ENCODE data around the gene SSH2. TPM values are rescaled to one million over a fixed set of nuclear protein-coding genes. Genes with fewer than 3 reads are reported as not detected.
"Not testable (repeated sequence)": the region's sequence is repeated elsewhere in the genome, so short reads cannot be mapped to it uniquely, and the experiment has no call there.

SSH2 gene
- total and polyA plus RNA-seq, 2 experiments from 2014 or later: 8.3 to 18.9 TPM

GRCh38 chr17:29880031-29880430 is 50.0 kb downstream of the SSH2 start:
- no peak overlapping the region for H3K4me3 ChIP-seq
- H2AFZ ChIP-seq: no peak overlapping the region
- no peak overlapping the region for H3K4me2 ChIP-seq (ENCODE audit: unreplicated experiment)
- no peaks in the 10 kb centered on the region for H3K27me3 ChIP-seq (replicated peaks; ENCODE audit: insufficient read depth)
- TF ChIP-seq EZH2phosphoT487 (IDR thresholded peaks at IDR 0.05; ENCODE audit: insufficient read depth, low read depth) (no peak), EZH2 (IDR thresholded peaks at IDR 0.05; ENCODE audit: insufficient read depth, poor library complexity, severe bottlenecking) (no peak)
- no peak overlapping the region for H3K27ac ChIP-seq
- peaks cover 15% of the 10 kb centered on the region for H3K4me1 ChIP-seq (ENCODE audit: insufficient read depth)
- H3K79me2 ChIP-seq (ENCODE audit: insufficient read depth): peaks cover 93% of the 10 kb centered on the region
- H3F3A ChIP-seq (ENCODE audit: insufficient read depth): peaks cover 8% of the 10 kb centered on the region; the same call in 1 of the 2 replicates
- H3K9me3 ChIP-seq (ENCODE audit: low read depth): no peaks in the 10 kb centered on the region
- H3K9ac ChIP-seq: no peak overlapping the region
- 56 to 62% methylated on average over 6 of the region's 6 CpGs for WGBS, 2 experiments (ENCODE audit: low coverage in 1 of 2, low lambda C conversion rate in 2 of 2, missing lambda C conversion rate in 2 of 2)
- H4K20me1 ChIP-seq (ENCODE audit: insufficient read depth): 0 out of 2 replicates have a peak, but pooled peaks cover 3% of the 10 kb centered on the region
- H3K36me3 ChIP-seq (ENCODE audit: low read depth): no peaks in the 10 kb centered on the region
- in situ Hi-C loops (cut with MboI): no loop called here
- DNase-seq: peak; percentile 43
- no peaks in the 10 kb centered on the region for H3K9me2 ChIP-seq (ENCODE audit: insufficient read depth)

GRCh38 chr17:29874931-29875596 is 55.0 kb downstream of the SSH2 start:
- Histone ChIP-seq H3F3A (ENCODE audit: insufficient read depth) (no peaks in the 10 kb centered on the region), H3K9ac (no peak overlapping the region), H3K79me2 (ENCODE audit: insufficient read depth) (peaks cover 85% of the 10 kb centered on the region), H3K9me2 (ENCODE audit: insufficient read depth) (no peaks in the 10 kb centered on the region), H3K27ac (no peak overlapping the region), H3K9me3 (ENCODE audit: low read depth) (no peaks in the 10 kb centered on the region), H2AFZ (no peak overlapping the region), H3K27me3 (replicated peaks; ENCODE audit: insufficient read depth) (no peaks in the 10 kb centered on the region), H3K36me3 (ENCODE audit: low read depth) (no peaks in the 10 kb centered on the region), H4K20me1 (ENCODE audit: insufficient read depth) (peaks cover 5% of the 10 kb centered on the region; the same call in 1 of the 2 replicates), H3K4me2 (ENCODE audit: unreplicated experiment) (no peak overlapping the region), H3K4me3 (no peak overlapping the region), H3K4me1 (ENCODE audit: insufficient read depth) (no peaks in the 10 kb centered on the region)
- no peak for DNase-seq
- in situ Hi-C loops (cut with MboI): no loop called here
- TF ChIP-seq EZH2 (IDR thresholded peaks at IDR 0.05; ENCODE audit: insufficient read depth, poor library complexity, severe bottlenecking): no peak
- no peak for TF ChIP-seq EZH2phosphoT487 (IDR thresholded peaks at IDR 0.05; ENCODE audit: insufficient read depth, low read depth)
- WGBS, 2 experiments (ENCODE audit: low coverage in 1 of 2, low lambda C conversion rate in 2 of 2, missing lambda C conversion rate in 2 of 2): 83 to 100% methylated on average over 1 of the region's 1 CpG

GRCh38 chr17:29874358-29874757 is 55.7 kb downstream of the SSH2 start:
- peaks cover 81% of the 10 kb centered on the region for H3K79me2 ChIP-seq (ENCODE audit: insufficient read depth)
- in situ Hi-C loops (cut with MboI); H2AFZ ChIP-seq: not testable (repeated sequence)

DNA sequence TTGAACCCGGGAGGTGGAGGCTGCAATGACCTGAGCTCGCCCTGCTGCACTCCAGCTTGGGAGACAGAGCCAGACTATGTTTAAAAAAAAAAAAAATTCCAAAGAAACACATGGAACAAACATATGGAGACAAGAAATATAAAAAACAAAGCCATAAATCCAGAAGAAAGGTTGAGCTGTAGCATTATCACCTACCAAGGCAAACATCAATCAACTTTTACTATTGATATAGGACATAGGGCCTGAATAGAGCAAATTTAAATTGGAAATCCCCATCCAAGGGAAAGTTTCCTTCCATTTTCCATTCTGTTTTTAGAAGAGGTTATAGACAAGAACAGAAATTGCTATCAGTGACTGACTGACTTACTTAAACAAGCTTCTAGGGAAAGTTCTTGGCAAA is 56.6 kb downstream of the SSH2 start:
- H3F3A ChIP-seq (ENCODE audit: insufficient read depth): no peaks in the 10 kb centered on the region
- TF ChIP-seq EZH2phosphoT487 (IDR thresholded peaks at IDR 0.05; ENCODE audit: insufficient read depth, low read depth) (no peak), EZH2 (IDR thresholded peaks at IDR 0.05; ENCODE audit: insufficient read depth, poor library complexity, severe bottlenecking) (no peak)
- peaks cover 75% of the 10 kb centered on the region for H3K79me2 ChIP-seq (ENCODE audit: insufficient read depth)
- H2AFZ ChIP-seq: no peak overlapping the region
- H3K27me3 ChIP-seq (replicated peaks; ENCODE audit: insufficient read depth): no peaks in the 10 kb centered on the region
- no peak overlapping the region for H3K9ac ChIP-seq
- no peaks in the 10 kb centered on the region for H3K9me2 ChIP-seq (ENCODE audit: insufficient read depth)
- DNase-seq: no peak
- H3K4me1 ChIP-seq (ENCODE audit: insufficient read depth): no peaks in the 10 kb centered on the region
- no peak overlapping the region for H3K4me2 ChIP-seq (ENCODE audit: unreplicated experiment)
- H3K36me3 ChIP-seq (ENCODE audit: low read depth): no peaks in the 10 kb centered on the region
- H3K27ac ChIP-seq: no peak overlapping the region
- peaks cover 5% of the 10 kb centered on the region; the same call in 1 of the 2 replicates for H4K20me1 ChIP-seq (ENCODE audit: insufficient read depth)
- in situ Hi-C loops (cut with MboI): no loop called here
- WGBS, 2 experiments (ENCODE audit: low coverage in 1 of 2, low lambda C conversion rate in 2 of 2, missing lambda C conversion rate in 2 of 2): 96 to 100% methylated on average over 2 of the region's 2 CpGs
- no peak overlapping the region for H3K4me3 ChIP-seq
- H3K9me3 ChIP-seq (ENCODE audit: low read depth): no peaks in the 10 kb centered on the region

More at GRCh38 chr17:29874358-29874757, 55.7 kb downstream of the SSH2 start:
- WGBS, 2 experiments (ENCODE audit: low coverage in 1 of 2, low lambda C conversion rate in 2 of 2, missing lambda C conversion rate in 2 of 2): 90 to 97% methylated on average over 1 of the region's 1 CpG
- not testable (repeated sequence) for H3K4me3 ChIP-seq; DNase-seq; H3K9me3 ChIP-seq (ENCODE audit: low read depth); H3K9me2 ChIP-seq (ENCODE audit: insufficient read depth); H3F3A ChIP-seq (ENCODE audit: insufficient read depth); H4K20me1 ChIP-seq (ENCODE audit: insufficient read depth); H3K27me3 ChIP-seq (replicated peaks; ENCODE audit: insufficient read depth); H3K27ac ChIP-seq; H3K4me1 ChIP-seq (ENCODE audit: insufficient read depth); H3K36me3 ChIP-seq (ENCODE audit: low read depth); H3K9ac ChIP-seq; H3K4me2 ChIP-seq (ENCODE audit: unreplicated experiment)

Measured in GM23248 (cell line).